Heart left ventricle (tissue), 16 donors: Measurements from ENCODE around the gene SLC4A9. TPM values are rescaled to one million over a fixed set of nuclear protein-coding genes. Genes with fewer than 3 reads are reported as not detected.

ENCODE experiments used
- ATAC-seq, 4 donors: fragments of 200-7000 bp; cut with Tn5 transposase; one replicate each; pipeline ENCODE4 v1.9.1; 2020 to 2022; ENCODE audit warnings: moderate library complexity in 4 of 4, mild to moderate bottlenecking in 3 of 4, moderate number of reproducible peaks in 1 of 4
- DNase-seq, 5 donors: peaks; one replicate each; pipeline ENCODE4 v3.0.0-alpha.2; 2020
- H3K27ac ChIP-seq, 12 donors: fragments of 200-600 bp; sonication (generic) in 4 of 12; one replicate each; pipeline versions ENCODE4 v1.5.0 to v1.8.0; 2016 to 2022; ENCODE audit warnings: mild to moderate bottlenecking in 2 of 12
- H3K27me3 ChIP-seq, 9 donors: fragments of 200-600 bp; sonication (generic) in 2 of 9; one replicate each; pipeline versions ENCODE4 v1.5.1 to v1.8.0; 2016 to 2022; ENCODE audit warnings: mild to moderate bottlenecking in 3 of 9
- H3K36me3 ChIP-seq, 9 donors: fragments of 200-600 bp; sonication (generic) in 2 of 9; one replicate each; pipeline versions ENCODE4 v1.5.0 to v1.8.0; 2018 to 2022; ENCODE audit warnings: mild to moderate bottlenecking in 2 of 9
- H3K4me1 ChIP-seq, 12 donors: fragments of 200-600 bp; sonication (generic) in 4 of 12; one replicate each; pipeline versions ENCODE4 v1.5.0 to v1.8.0; 2016 to 2022; ENCODE audit warnings: mild to moderate bottlenecking in 3 of 12
- H3K4me3 ChIP-seq, 12 donors: fragments of 200-600 bp; sonication (generic) in 4 of 12; one replicate each; pipeline versions ENCODE4 v1.5.0 to v1.8.0; 2017 to 2022; ENCODE audit warnings: mild to moderate bottlenecking in 9 of 12, moderate library complexity in 4 of 12
- H3K9me3 ChIP-seq, 12 donors: fragments of 200-600 bp; sonication (generic) in 4 of 12; one replicate each; pipeline versions ENCODE4 v1.5.0 to v1.8.0; 2016 to 2022; ENCODE audit warnings: mild to moderate bottlenecking in 1 of 12
- CTCF ChIP-seq, 12 donors: fragments of 200-600 bp; sonication (generic) in 4 of 12; IDR thresholded peaks; one replicate each; pipeline versions ENCODE4 v1.5.0 to v1.8.0; 2018 to 2022; ENCODE audit warnings: antibody characterized with exemption in 12 of 12, mild to moderate bottlenecking in 5 of 12
- POLR2A ChIP-seq, 2 donors: fragments of 450-650 bp; IDR thresholded peaks; one replicate each; pipeline ENCODE4 v1.6.1; 2017; ENCODE audit warnings: antibody characterized with exemption in 2 of 2, mild to moderate bottlenecking in 2 of 2, moderate library complexity in 2 of 2
- WGBS, 4 donors: extraction: QIAGEN DNeasy Blood & Tissue Kit in 2 of 4; methylation state at CpG; one replicate each; pipeline versions ENCODE4 v1.1.5 to v1.1.7; 2013 to 2018; 5-methylcytosine and 5-hydroxymethylcytosine counted together
- intact Hi-C, 10 donors: fragments of 100-400 bp; cut with DNase I; formaldehyde crosslinking; loops; one replicate each; pipeline versions ENCODE4 v1.11.1 to v1.14.2; 2022
- polyA plus RNA-seq, 2 donors: library from polyadenylated mRNA; stranded (reverse); fragments of 200-250 nt; gene quantifications; one replicate each; pipeline ENCODE4 v1.2.3, GENCODE V29; 2013
- total RNA-seq, 9 donors: library from RNA; depleted of rRNA in 2 of 9; stranded (reverse); fragments of >200 nt in 2 of 9; fragmentation: NEBNext Ultra II Directional in 3 of 9; extraction: Animal tissue kit (Norgen Biotek cat#: 25700) in 3 of 9; gene quantifications; one replicate each; pipeline versions ENCODE4 v1.1.0 to v1.2.4, GENCODE V29; 2016 to 2023
- donor health status: ischemic (EF 13 %, LVEDD 7.1; RV severe dilation, severe dysfunction).
- donor health status: healthy with polysubstance abuse.
- donor health status: DM: no; HTN: yes; CAD: no.
- donor health status: DM: no; HTN: no; CAD: no.
- donor health status: ischemic (EF 25% LVEDD 6.9; RV normal size, moderate dysfunction).
- donor health status: ischemic (EF 25% LVEDD 5.7; RV mildly dilated, moderate dysfunction).
- donor health status: healthy.
- donor health status: DM: yes; HTN: yes; CAD: no.
- donor health status: ischemic (EF 35%, LVEDD 5.7; RV mildly dilated, moderate dysfunction).
- donor health status: nonischemic (EF 11% LVEDD 7.7; RV severe dilation, severe dysfunction).
- donor health status: DM: yes; HTN: yes; CAD: no.
- donor health status: PGD.
- donor health status: ischemic (EF 29% LVEDD 5.4; RV normal size, mild dysfunction).
- donor health status: nonischemic (EF 23%, LVEDD 6.1; RV moderate dilation, normal function).

SLC4A9 gene
- total and polyA plus RNA-seq, 11 donors = 0.08 to 0.20 (median 0.12) TPM; not detected in 6

GRCh38 chr5:140393738-140394137, 33.7 kb downstream of the SLC4A9 start:
- no peaks in the 10 kb centered on the region for H3K9me3 ChIP-seq
- H3K4me3 ChIP-seq = no peak overlapping the region
- DNase-seq (no peak), ATAC-seq (no peak)
- H3K4me1 ChIP-seq = no peaks in the 10 kb centered on the region
- intact Hi-C loops = no loop called here
- WGBS, 4 donors = 95 to 100% (median 97%) methylated on average over 2 of the region's 2 CpGs
- H3K36me3 ChIP-seq = peaks cover 0 to 12% (median 0%) of the 10 kb centered on the region in 9 donors
- TF ChIP-seq CTCF (IDR thresholded peaks at IDR 0.05) = no peak
- TF ChIP-seq POLR2A (IDR thresholded peaks at IDR 0.05) = no peak
- no peaks in the 10 kb centered on the region for H3K27me3 ChIP-seq
- H3K27ac ChIP-seq = no peak overlapping the region

- intact Hi-C loops = no loop called here
- peaks cover 0 to 1% (median 0%) of the 10 kb centered on the region in 9 donors for H3K36me3 ChIP-seq
- peaks cover 3 to 16% (median 13%) of the 10 kb centered on the region in 12 donors for H3K4me1 ChIP-seq
- TF ChIP-seq CTCF (IDR thresholded peaks at IDR 0.05) (no peak), POLR2A (IDR thresholded peaks at IDR 0.05) (no peak)
- H3K27ac ChIP-seq = no peak overlapping the region
- ATAC-seq (no peak), DNase-seq (no peak)
- H3K4me3 ChIP-seq = no peak overlapping the region
- no peaks in the 10 kb centered on the region for H3K27me3 ChIP-seq
- no peaks in the 10 kb centered on the region for H3K9me3 ChIP-seq
These were observed 38.4 kb downstream of the SLC4A9 start for GRCh38 chr5:140398379-140398811.

- Histone ChIP-seq H3K9me3 (no peaks in the 10 kb centered on the region), H3K27me3 (no peaks in the 10 kb centered on the region), H3K4me3 (peak overlapping the region; percentile 62 to 100 (median 91)), H3K27ac (peak overlapping the region; percentile 70 to 97 (median 93)), H3K4me1 (peaks cover 12 to 32% (median 28%) of the 10 kb centered on the region in 12 donors), H3K36me3 (no peaks in the 10 kb centered on the region)
- WGBS, 4 donors = 42 to 55% (median 49%) methylated on average over 25 of the region's 25 CpGs
- ATAC-seq = no peak
- no peak for TF ChIP-seq POLR2A (IDR thresholded peaks at IDR 0.05)
- TF ChIP-seq CTCF (IDR thresholded peaks at IDR 0.05) = no peak
- no peak for DNase-seq
- intact Hi-C loops = loop anchor here in 5 of 10 donors (5.0 to 10.0 kb wide), 4 partner anchors 235 to 265 kb away; partner anchors contain the start of genes TMCO6 (in 2 of the 5), WDR55 (in 2 of the 5), CD14 (in 1 of the 5) and IK (in 1 of the 5)
These were observed 40.2 kb downstream of the SLC4A9 start for GRCh38 chr5:140399979-140400729.

- Histone ChIP-seq H3K4me1 (peaks cover 12 to 37% (median 30%) of the 10 kb centered on the region in 12 donors), H3K4me3 (peak overlapping the region; percentile 62 to 100 (median 91)), H3K27me3 (no peaks in the 10 kb centered on the region), H3K36me3 (peaks cover 0 to 6% (median 0%) of the 10 kb centered on the region in 9 donors), H3K27ac (peak overlapping the region; percentile 70 to 97 (median 93)), H3K9me3 (no peaks in the 10 kb centered on the region)
- 0 to 1% (median 0%) methylated on average over 40 to 54 of the region's 54 CpGs for WGBS, 4 donors
- TF ChIP-seq POLR2A (IDR thresholded peaks at IDR 0.05) = peak in 1 of 2 donors; percentile 69
- no peak for TF ChIP-seq CTCF (IDR thresholded peaks at IDR 0.05)
- DNase-seq (peak; percentile 91 to 95 (median 94)), ATAC-seq (peak; percentile 86 to 90 (median 88))
- intact Hi-C loops = loop anchor here in 5 of 10 donors (5.0 to 10.0 kb wide), 4 partner anchors 234 to 264 kb away; partner anchors contain the start of genes TMCO6 (in 2 of the 5), WDR55 (in 2 of the 5), CD14 (in 1 of the 5) and IK (in 1 of the 5)
These were observed 40.9 kb downstream of the SLC4A9 start for GRCh38 chr5:140400730-140401361.
